Measurements from ENCODE around the gene TMEM62.
"Not testable (repeated sequence)": the region's sequence is repeated elsewhere in the genome, so short reads cannot be mapped to it uniquely, and the experiment has no call there.

Gene TMEM62

DNA sequence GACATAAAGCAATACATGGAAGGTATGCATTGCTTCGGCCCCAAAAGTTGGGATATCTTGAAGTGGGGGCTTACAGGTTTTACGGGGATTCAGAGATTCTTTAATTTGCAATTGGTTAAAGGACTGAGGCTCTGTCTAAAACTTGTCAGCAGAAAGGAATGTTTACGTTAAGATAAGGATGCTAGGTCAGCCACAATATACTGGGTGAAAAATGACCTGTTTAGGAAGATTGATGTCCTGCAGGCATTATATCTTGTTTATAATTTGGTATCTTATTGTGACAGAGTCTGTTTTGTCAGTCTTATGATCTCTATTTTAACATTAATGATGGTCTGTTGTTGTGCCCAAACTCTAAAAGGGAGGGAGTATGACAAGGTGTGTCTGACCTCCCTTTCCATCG is 36.5 kb downstream of the TMEM62 start:
- no peak for TF ChIP-seq CTCF (IDR thresholded peaks at IDR 0.05; ENCODE audit: insufficient read depth, low read depth, low read length, missing control alignments)
- no peak for DNase-seq (ENCODE audit: low read depth)
- no peak overlapping the region for H3K4me3 ChIP-seq (ENCODE audit: low read length)

- not testable (repeated sequence) for DNase-seq (ENCODE audit: low read depth)
Measured at GRCh38 chr15:43175656-43176309, 42.4 kb downstream of the TMEM62 start.

GRCh38 chr15:43177147-43177546 is 43.8 kb downstream of the TMEM62 start:
- not testable (repeated sequence) for H3K4me3 ChIP-seq (ENCODE audit: low read length); DNase-seq (ENCODE audit: low read depth)

More at GRCh38 chr15:43175656-43176309, 42.4 kb downstream of the TMEM62 start:
- H3K4me3 ChIP-seq (ENCODE audit: low read length) = not testable (repeated sequence)

- no peak for TF ChIP-seq CTCF (IDR thresholded peaks at IDR 0.05; ENCODE audit: insufficient read depth, low read depth, low read length, missing control alignments)
- no peak for DNase-seq (ENCODE audit: low read depth)
- H3K4me3 ChIP-seq (ENCODE audit: low read length) = no peak overlapping the region
Measured at GRCh38 chr15:43183270-43183669, 49.9 kb downstream of the TMEM62 start.

- H3K4me3 ChIP-seq (ENCODE audit: low read length) = no peak overlapping the region
- no peak for TF ChIP-seq CTCF (IDR thresholded peaks at IDR 0.05; ENCODE audit: insufficient read depth, low read depth, low read length, missing control alignments)
- no peak for DNase-seq (ENCODE audit: low read depth)
Measured at GRCh38 chr15:43184407-43185124, 51.2 kb downstream of the TMEM62 start.

- peak within 1 kb of the TSS; percentile 73 for H3K4me3 ChIP-seq (ENCODE audit: low read length)
- DNase-seq (ENCODE audit: low read depth) = peak; percentile 76
- peak; percentile 39 for TF ChIP-seq CTCF (IDR thresholded peaks at IDR 0.05; ENCODE audit: insufficient read depth, low read depth, low read length, missing control alignments)
Measured at GRCh38 chr15:43185157-43186002, 52.0 kb downstream of the TMEM62 start, which contains the start of gene CCNDBP1. TSS of gene CCNDBP1 (plus strand) at chr15:43185403. CDS start at chr15:43185499, 96 bp downstream.

DNA sequence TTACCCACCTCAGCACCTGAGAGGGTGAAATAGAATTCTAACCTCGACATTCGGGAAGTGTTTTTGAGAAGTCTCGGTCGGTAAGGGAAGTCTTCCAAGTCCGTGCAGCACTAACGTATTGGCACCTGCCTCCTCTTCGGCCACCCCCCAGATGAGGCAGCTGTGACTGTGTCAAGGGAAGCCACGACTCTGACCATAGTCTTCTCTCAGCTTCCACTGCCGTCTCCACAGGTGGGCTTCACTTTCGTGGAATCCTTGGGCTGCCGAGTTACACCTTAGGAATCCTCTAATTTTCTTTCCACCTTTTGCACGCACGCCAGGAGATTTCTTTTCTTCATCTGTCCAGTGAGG is 52.6 kb downstream of the TMEM62 start:
- H3K4me3 ChIP-seq (ENCODE audit: low read length) = peak overlapping the region; percentile 73
- no peak for TF ChIP-seq CTCF (IDR thresholded peaks at IDR 0.05; ENCODE audit: insufficient read depth, low read depth, low read length, missing control alignments)
- DNase-seq (ENCODE audit: low read depth) = no peak

Data from epithelial cell of esophagus (primary cell).